Middle frontal gyrus (tissue), 1 donor: ENCODE data around the gene RPS14.
"Not testable (repeated sequence)": the region's sequence is repeated elsewhere in the genome, so short reads cannot be mapped to it uniquely, and the experiment has no call there.

Experiments
- DNase-seq: peaks from one replicate; pipeline ENCODE4 v3.0.0-alpha.2; 2015; ENCODE audit warnings: low spot score; ENCODE audit errors: extremely low spot score

Gene RPS14

GRCh38 chr5:150413902-150414790 lies 35.4 kb downstream of the RPS14 start:
- not testable (repeated sequence) for DNase-seq

GRCh38 chr5:150413176-150413901 lies 36.2 kb downstream of the RPS14 start:
- no peak for DNase-seq

- peak; percentile 64 for DNase-seq
These were observed 37.0 kb downstream of the RPS14 start, which contains the start of gene CD74 for GRCh38 chr5:150412319-150413175. TSS of gene CD74 (minus strand) at chr5:150412910. CDS start at chr5:150412749, 161 bp downstream.

DNA sequence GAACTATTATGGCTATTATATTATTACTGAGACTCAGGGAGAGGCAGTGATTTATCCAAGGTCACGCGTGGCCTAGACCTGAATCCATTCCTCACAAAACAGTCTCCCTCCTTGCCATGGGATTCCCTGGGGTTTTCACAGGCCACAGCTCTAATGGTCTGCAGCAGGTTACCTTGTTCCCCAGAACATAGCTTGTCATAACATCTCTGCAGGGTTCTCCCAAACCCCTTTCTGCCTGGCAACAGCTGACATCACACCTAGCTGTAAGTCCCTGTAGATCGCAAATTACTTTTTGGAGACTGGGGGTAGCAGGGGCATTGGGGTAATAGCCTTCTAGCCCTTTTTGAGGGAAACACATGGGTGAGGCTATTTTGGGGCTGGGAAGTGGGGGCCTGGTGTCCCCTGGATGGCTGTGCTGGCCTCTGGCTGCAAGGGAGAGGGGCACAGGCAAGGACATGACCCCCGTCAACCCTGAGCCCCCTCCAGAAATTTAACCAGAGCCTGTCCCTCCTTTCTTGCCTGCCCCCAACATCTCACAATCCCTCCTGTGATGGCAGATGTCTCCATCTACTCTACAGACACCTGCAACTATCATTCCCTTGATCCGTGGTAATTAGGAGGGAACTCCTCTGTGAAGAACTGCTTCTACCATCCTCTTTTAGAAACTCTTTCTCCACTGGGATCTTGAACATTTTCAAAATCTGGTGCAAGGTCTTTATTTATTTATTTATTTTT lies 38.1 kb downstream of the RPS14 start:
- DNase-seq, result no peak

DNA sequence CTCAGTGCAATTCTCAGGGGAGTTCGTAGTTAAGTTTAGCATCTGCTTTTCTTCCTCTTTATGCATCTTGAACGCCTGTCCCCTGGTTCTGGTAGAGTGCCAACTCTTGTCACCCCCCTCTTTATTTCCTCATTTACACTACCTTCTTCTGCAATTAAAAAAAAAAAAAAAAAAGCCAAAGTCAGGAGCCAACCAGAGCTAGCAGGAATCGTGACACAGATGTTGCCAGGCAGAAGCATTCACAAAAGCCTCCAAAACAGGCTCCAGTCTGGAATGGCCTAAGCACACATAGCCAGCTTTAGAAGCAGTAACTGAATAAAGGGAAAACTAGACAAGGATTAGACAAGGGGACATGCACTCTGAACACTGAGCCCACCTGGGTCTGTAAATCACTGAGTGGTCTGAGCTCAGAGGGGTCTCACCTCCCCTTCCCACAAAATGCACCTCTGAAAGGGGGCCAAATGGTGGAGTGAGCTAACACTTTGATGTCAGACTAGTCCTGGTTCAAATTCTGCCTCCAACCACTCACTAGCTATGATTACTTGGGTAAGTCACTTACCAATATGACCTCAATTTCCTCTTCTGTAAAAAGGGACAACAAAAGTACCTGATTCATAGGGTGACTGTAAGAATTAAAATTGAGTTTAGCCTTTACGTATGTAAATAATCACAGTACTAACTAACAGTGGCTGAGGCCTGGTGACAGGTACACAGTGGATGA lies 38.9 kb downstream of the RPS14 start:
- DNase-seq, result peak; percentile 69

- peak; percentile 88 for DNase-seq
These were observed 39.7 kb downstream of the RPS14 start for GRCh38 chr5:150409638-150410523.

DNA sequence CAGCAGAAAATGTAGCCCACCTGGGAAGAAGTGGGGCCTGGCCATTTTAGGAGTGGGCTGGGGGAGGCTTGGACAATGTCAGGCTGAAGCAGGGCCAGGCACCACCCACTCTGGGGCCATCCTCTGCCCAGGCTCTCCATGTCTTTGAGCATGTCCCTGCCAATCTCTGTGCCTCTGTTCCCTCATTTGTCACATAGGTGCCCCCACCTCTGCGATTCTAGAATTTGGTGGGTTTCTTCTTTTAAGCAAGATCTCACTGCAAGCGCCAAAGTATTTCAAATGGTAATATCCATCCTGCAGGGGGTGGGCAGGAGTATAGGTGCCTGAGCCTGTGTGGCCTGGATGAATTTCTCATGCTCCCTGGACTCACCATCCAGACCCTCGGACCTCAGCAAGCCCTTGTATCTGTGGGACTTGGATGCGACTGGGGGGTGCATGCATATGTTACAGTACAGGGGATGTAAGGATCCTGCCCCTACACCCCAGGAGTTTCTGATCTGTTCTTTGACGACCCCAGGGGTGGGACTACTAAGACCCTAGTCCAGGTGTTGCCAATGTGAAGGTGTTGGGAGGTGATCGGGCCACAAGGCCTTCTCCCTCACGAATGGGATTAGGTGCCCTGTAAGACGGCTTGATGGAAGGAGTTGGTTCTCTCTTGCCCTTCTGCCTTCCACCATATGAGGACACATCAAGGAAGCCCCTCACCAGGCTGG lies 41.2 kb downstream of the RPS14 start:
- DNase-seq, result no peak

GRCh38 chr5:150407096-150407720 lies 42.3 kb downstream of the RPS14 start:
- no peak for DNase-seq

- DNase-seq, result no peak
These were observed 42.8 kb downstream of the RPS14 start for GRCh38 chr5:150406723-150407095.

DNA sequence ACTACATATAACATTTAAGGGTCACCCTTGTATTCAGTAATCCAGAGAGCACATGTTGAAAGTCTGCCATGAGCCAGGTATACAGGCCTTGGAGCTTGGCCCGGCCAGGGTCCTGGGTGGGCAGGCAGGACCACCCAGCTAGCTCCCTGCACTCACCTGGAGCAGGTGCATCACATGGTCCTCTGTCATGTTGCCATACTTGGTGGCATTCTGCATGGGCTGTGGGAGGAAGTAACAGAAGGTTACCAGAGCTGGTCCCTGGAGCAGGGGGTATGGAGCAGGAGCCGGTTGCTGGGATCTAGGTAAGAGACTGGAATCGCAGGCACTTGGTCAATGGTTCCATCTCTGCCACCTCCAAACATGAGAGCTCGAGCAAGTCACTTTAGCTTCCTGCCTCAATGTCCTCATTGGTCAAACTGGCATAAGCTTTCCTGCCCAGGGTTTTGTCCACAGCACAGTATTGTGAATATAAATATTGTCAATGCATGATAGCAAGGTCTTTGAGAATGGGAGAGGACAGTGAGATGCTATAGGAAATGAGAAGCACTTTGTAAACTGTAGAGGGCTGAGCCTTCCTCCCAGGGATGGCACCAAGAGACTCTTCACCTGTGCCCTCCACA lies 43.3 kb downstream of the RPS14 start:
- no peak for DNase-seq

GRCh38 chr5:150404941-150405816 lies 44.4 kb downstream of the RPS14 start:
- DNase-seq, result no peak

DNA sequence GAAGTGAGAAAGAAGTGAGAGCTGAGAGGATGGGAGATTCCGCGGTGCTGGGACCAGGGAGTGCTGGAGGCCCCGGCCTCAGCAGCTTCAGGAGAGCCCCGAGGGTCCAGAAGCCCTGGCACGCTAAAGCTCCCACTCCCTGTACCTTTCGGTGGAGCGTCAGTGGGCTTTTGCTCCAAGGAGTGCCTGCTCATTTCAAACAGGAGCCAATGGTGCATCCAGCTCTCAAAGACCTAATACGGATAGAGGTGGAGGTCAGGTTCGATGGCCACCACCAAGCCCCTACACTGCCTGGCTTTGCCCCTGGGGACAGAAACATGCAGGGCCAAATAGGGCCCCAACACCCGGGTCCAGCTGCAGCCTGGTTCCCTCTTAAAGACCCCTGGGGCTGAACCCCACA lies 45.0 kb downstream of the RPS14 start:
- DNase-seq, result no peak

DNA sequence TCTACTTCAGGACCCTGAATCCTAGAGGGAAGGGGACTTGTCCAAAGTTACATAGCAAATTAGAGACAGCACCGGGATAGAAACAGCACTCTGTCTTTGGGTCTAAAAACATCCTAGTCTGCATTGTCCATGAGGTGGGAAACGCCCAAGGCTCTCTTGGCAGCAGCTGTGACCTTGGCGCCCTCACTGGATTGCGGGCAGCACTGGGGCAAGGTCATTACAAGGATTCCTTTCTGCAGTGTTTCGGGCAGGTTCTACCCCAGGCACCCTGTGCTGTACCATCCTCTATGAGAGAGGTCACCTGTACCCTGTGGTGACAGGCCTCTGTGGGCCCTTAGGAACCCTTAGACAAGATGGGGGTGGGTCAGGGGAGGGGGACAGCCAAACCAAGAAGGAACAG lies 45.4 kb downstream of the RPS14 start:
- DNase-seq, result no peak

DNA sequence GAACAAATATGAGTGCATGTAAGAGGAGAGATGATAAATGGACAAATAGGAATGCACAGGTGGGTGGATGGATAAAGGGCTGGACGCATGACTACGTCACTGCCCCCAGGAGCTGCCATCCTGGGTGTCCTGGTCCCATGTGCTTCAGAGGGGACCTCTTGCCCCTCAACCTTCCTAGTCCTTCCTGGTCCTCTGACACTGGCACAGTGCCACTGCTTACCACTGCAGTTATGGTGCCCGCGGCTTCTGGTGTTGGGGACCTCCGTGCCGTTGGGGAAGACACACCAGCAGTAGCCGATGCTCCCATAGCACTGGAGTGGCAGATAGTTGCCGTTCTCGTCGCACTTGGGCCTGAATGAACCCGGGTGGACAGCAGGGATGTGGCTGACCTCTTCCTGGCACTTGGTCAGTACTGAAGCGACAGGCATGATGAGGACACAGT lies 46.6 kb downstream of the RPS14 start:
- no peak for DNase-seq

- no peak for DNase-seq
These were observed 47.2 kb downstream of the RPS14 start for GRCh38 chr5:150402229-150402773.
